Measurements from ENCODE around the gene BDH1.

GRCh38 chr3:197516517-197516889 is 39.3 kb downstream of the BDH1 start:
- TF ChIP-seq, protein P1, sequence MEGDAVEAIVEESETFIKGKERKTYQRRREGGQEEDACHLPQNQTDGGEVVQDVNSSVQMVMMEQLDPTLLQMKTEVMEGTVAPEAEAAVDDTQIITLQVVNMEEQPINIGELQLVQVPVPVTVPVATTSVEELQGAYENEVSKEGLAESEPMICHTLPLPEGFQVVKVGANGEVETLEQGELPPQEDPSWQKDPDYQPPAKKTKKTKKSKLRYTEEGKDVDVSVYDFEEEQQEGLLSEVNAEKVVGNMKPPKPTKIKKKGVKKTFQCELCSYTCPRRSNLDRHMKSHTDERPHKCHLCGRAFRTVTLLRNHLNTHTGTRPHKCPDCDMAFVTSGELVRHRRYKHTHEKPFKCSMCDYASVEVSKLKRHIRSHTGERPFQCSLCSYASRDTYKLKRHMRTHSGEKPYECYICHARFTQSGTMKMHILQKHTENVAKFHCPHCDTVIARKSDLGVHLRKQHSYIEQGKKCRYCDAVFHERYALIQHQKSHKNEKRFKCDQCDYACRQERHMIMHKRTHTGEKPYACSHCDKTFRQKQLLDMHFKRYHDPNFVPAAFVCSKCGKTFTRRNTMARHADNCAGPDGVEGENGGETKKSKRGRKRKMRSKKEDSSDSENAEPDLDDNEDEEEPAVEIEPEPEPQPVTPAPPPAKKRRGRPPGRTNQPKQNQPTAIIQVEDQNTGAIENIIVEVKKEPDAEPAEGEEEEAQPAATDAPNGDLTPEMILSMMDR (IDR thresholded peaks at IDR 0.05; ENCODE audit: low read depth, low read length): no peak
- TF ChIP-seq POLR2A (IDR thresholded peaks at IDR 0.05; ENCODE audit: extremely low read depth, insufficient read length): no peak
- no peak for TF ChIP-seq MYC (IDR thresholded peaks at IDR 0.05; ENCODE audit: low read depth, low read length)
